H9 (cell line): ENCODE data around the gene SELPLG. TPM values are rescaled to one million over a fixed set of nuclear protein-coding genes. Genes with fewer than 3 reads are reported as not detected.
A peak's percentile ranks its signal among the peaks of the same experiment; 100 is the strongest.

Experiments used
- DNase-seq: peaks from one replicate; pipeline ENCODE4 v3.0.0-alpha.2; 2017
- H2AFZ ChIP-seq: one replicate; pipeline ENCODE4 v1.6.1; 2013; ENCODE audit warnings: mild to moderate bottlenecking, low read length, control low read depth, moderate library complexity
- H2AK5ac ChIP-seq: 2 replicates; pipeline ENCODE4 v1.6.1; 2013; ENCODE audit warnings: low read length, control low read depth, mixed read lengths; ENCODE audit not compliant: insufficient read length
- H2BK120ac ChIP-seq: one replicate; pipeline ENCODE4 v1.6.1; 2013; ENCODE audit warnings: low read depth, mild to moderate bottlenecking, low read length, control low read depth, inconsistent platforms; ENCODE audit not compliant: poor library complexity, severe bottlenecking
- H2BK12ac ChIP-seq: 2 replicates; pipeline ENCODE4 v1.6.1; 2013; ENCODE audit warnings: low read length, control low read depth, mixed read lengths, low read depth; ENCODE audit not compliant: insufficient read length
- H2BK15ac ChIP-seq: 2 replicates; pipeline ENCODE4 v1.6.1; 2013; ENCODE audit warnings: low read depth, low read length, control low read depth
- H2BK20ac ChIP-seq: one replicate; pipeline ENCODE4 v1.6.1; 2013; ENCODE audit warnings: low read depth, mild to moderate bottlenecking, low read length, control low read depth, inconsistent platforms; ENCODE audit not compliant: poor library complexity, severe bottlenecking
- H2BK5ac ChIP-seq: 2 replicates; pipeline ENCODE4 v1.6.1; 2013; ENCODE audit warnings: low read length, control low read depth, mixed read lengths; ENCODE audit not compliant: insufficient read length
- H3K14ac ChIP-seq: 2 replicates; pipeline ENCODE4 v1.6.1; 2013; ENCODE audit warnings: low read length, control low read depth; ENCODE audit not compliant: insufficient read depth
- H3K18ac ChIP-seq: 2 replicates; pipeline ENCODE4 v1.6.1; 2013; ENCODE audit warnings: low read depth, mild to moderate bottlenecking, mixed read lengths, low read length, control low read depth; ENCODE audit not compliant: insufficient read length
- H3K23ac ChIP-seq: 2 replicates; pipeline ENCODE4 v1.6.1; 2013; ENCODE audit warnings: low read length, control low read depth, mixed read lengths, low read depth; ENCODE audit not compliant: insufficient read length
- H3K23me2 ChIP-seq: 2 replicates; pipeline ENCODE4 v1.6.1; 2013; ENCODE audit warnings: low read depth, mild to moderate bottlenecking, mixed read lengths, low read length, control low read depth; ENCODE audit not compliant: insufficient read length, poor library complexity, severe bottlenecking
- H3K27ac ChIP-seq: 2 replicates; pipeline ENCODE4 v1.5.1; 2013; ENCODE audit warnings: low read length, control low read depth, mixed read lengths, low read depth; ENCODE audit not compliant: insufficient read length
- H3K27me3 ChIP-seq: 2 replicates; pipeline ENCODE4 v1.6.1; 2013; ENCODE audit warnings: low read length, control low read depth, inconsistent platforms; ENCODE audit not compliant: insufficient read depth
- H3K4ac ChIP-seq: 2 replicates; pipeline ENCODE4 v1.6.1; 2013; ENCODE audit warnings: low read depth, mild to moderate bottlenecking, control low read depth, inconsistent platforms, low read length, moderate library complexity
- H3K4me1 ChIP-seq: 2 replicates; pipeline ENCODE4 v1.6.1; 2013; ENCODE audit warnings: low read length, control low read depth, inconsistent platforms; ENCODE audit not compliant: insufficient read depth
- H3K4me2 ChIP-seq: 2 replicates; pipeline ENCODE4 v1.6.1; 2013; ENCODE audit warnings: low read length, control low read depth, mixed read lengths; ENCODE audit not compliant: insufficient read length, insufficient read depth
- H3K56ac ChIP-seq: 2 replicates; pipeline ENCODE4 v1.6.1; 2013; ENCODE audit warnings: low read depth, mild to moderate bottlenecking, mixed read lengths, low read length, control low read depth; ENCODE audit not compliant: insufficient read length
- H3K79me1 ChIP-seq: 2 replicates; pipeline ENCODE4 v1.6.1; 2013; ENCODE audit warnings: low read depth, mild to moderate bottlenecking, moderate library complexity, low read length, control low read depth, inconsistent platforms; ENCODE audit not compliant: insufficient read depth, poor library complexity, severe bottlenecking
- H3K79me2 ChIP-seq: 2 replicates; pipeline ENCODE4 v1.6.1; 2013; ENCODE audit warnings: low read length, control low read depth, inconsistent platforms; ENCODE audit not compliant: insufficient read depth
- H3K9ac ChIP-seq: 2 replicates; pipeline ENCODE4 v1.6.1; 2013; ENCODE audit warnings: low read length, control low read depth, mixed read lengths; ENCODE audit not compliant: insufficient read length; ENCODE audit errors: extremely low read depth
- H3K9me3 ChIP-seq: one replicate; pipeline ENCODE4 v1.6.1; 2013; ENCODE audit warnings: low read depth, low read length, inconsistent platforms; ENCODE audit not compliant: control insufficient read depth
- H3T11ph ChIP-seq: one replicate; pipeline ENCODE4 v1.6.1; 2013; ENCODE audit warnings: mild to moderate bottlenecking, low read length, control low read depth, inconsistent platforms
- H4K20me1 ChIP-seq: one replicate; pipeline ENCODE4 v1.6.1; 2013; ENCODE audit not compliant: control insufficient read depth, insufficient read length, insufficient read depth
- H4K5ac ChIP-seq: 2 replicates; pipeline ENCODE4 v1.6.1; 2013; ENCODE audit warnings: low read depth, mild to moderate bottlenecking, mixed read lengths, low read length, control low read depth; ENCODE audit not compliant: insufficient read length
- H4K8ac ChIP-seq: replicated peaks from 2 replicates; pipeline ENCODE4 v1.6.1; 2013; ENCODE audit warnings: low read length, control low read depth, mixed read lengths, low read depth; ENCODE audit not compliant: insufficient read length
- H4K91ac ChIP-seq: 2 replicates; pipeline ENCODE4 v1.6.1; 2013; ENCODE audit warnings: low read depth, mild to moderate bottlenecking, moderate library complexity, mixed read lengths, low read length, control low read depth; ENCODE audit not compliant: insufficient read length
- H3K27ac Mint-ChIP-seq, 3 experiments: 2 replicates in 2 of 3; 3 replicates in 1 of 3; pipeline ENCODE4 v1.8.0; 2020 to 2021; ENCODE audit warnings: mixed read lengths in 3 of 3, mild to moderate bottlenecking in 1 of 3, moderate library complexity in 1 of 3
- H3K27me3 Mint-ChIP-seq: 2 replicates; pipeline ENCODE4 v1.8.0; 2021; ENCODE audit warnings: low read depth, mild to moderate bottlenecking, moderate library complexity, mixed read lengths
- H3K36me3 Mint-ChIP-seq, 3 experiments: 2 replicates in 2 of 3; 3 replicates in 1 of 3; pipeline ENCODE4 v1.8.0; 2020 to 2021; ENCODE audit warnings: low read depth in 3 of 3, mixed read lengths in 3 of 3; ENCODE audit not compliant: insufficient read depth in 1 of 3
- H3K4me1 Mint-ChIP-seq, 2 experiments: 2 replicates each; pipeline ENCODE4 v1.8.0; 2020; ENCODE audit warnings: mixed read lengths in 2 of 2
- H3K4me3 Mint-ChIP-seq, 2 experiments: 2 replicates in 1 of 2; 3 replicates in 1 of 2; pipeline ENCODE4 v1.8.0; 2020 to 2021; ENCODE audit warnings: mild to moderate bottlenecking in 2 of 2, mixed read lengths in 2 of 2, moderate library complexity in 1 of 2
- H3K9me3 Mint-ChIP-seq, 2 experiments: 2 replicates in 1 of 2; 3 replicates in 1 of 2; pipeline ENCODE4 v1.8.0; 2020; ENCODE audit warnings: mild to moderate bottlenecking in 2 of 2, mixed read lengths in 2 of 2, moderate library complexity in 1 of 2
- CTCF ChIP-seq: fragments of 200-600 bp; sonication (generic); conservative IDR thresholded peaks from 3 replicates; pipeline ENCODE4 v1.8.0; 2021; ENCODE audit warnings: antibody characterized with exemption, mild to moderate bottlenecking
- WGBS: extraction: QIAGEN DNeasy Blood & Tissue Kit; methylation state at CpG from one replicate; pipeline ENCODE4 v1.1.7; 2013; ENCODE audit warnings: missing lambda C conversion rate, low lambda C conversion rate, mixed read lengths; ENCODE audit not compliant: insufficient read length; ENCODE audit errors: extremely low coverage; 5-methylcytosine and 5-hydroxymethylcytosine counted together
- total RNA-seq: library from RNA; stranded (reverse); gene quantifications from 2 replicates; pipeline ENCODE4 v1.2.1, GENCODE V29; 2021

Gene SELPLG
- total RNA-seq, 1 experiment from 2014 or later: 0.15 TPM

GRCh38 chr12:108646600-108647579, 13.2 kb upstream of the SELPLG start:
- Histone ChIP-seq H4K20me1 (no peaks in the 10 kb centered on the region), H2AFZ (no peak overlapping the region), H3K79me1 (no peaks in the 10 kb centered on the region), H3K9me3 (no peaks in the 10 kb centered on the region), H3K79me2 (no peaks in the 10 kb centered on the region), H3K23me2 (no peaks in the 10 kb centered on the region), H4K8ac (no peak overlapping the region), H2BK5ac (no peak overlapping the region), H4K91ac (no peak overlapping the region), H3K9ac (no peak overlapping the region), H2BK12ac (no peak overlapping the region), H3K4me1 (no peaks in the 10 kb centered on the region; the same call in 1 of the 2 replicates), H4K5ac (no peak overlapping the region), H3K14ac (no peak overlapping the region), H2BK20ac (no peak overlapping the region), H3K27me3 (no peaks in the 10 kb centered on the region), H3K18ac (no peak overlapping the region), H2BK120ac (no peak overlapping the region), H2BK15ac (no peak overlapping the region), H2AK5ac (no peak overlapping the region), H3T11ph (no peak overlapping the region), H3K4me2 (no peak overlapping the region), H3K56ac (no peak overlapping the region), H3K23ac (no peak overlapping the region), H3K27ac (no peak overlapping the region), H3K4ac (no peak overlapping the region)
- Mint-ChIP-seq H3K36me3 (peaks cover 22 to 78% (median 52%) of the 10 kb centered on the region in 3 experiments; a peak in 6 of 7 replicates), H3K4me1 (peaks cover 7 to 15% of the 10 kb centered on the region in 2 experiments), H3K27ac (peak overlapping the region; percentile 40 to 94 (median 58); a peak in 3 of 7 replicates), H3K9me3 (no peaks in the 10 kb centered on the region), H3K27me3 (no peaks in the 10 kb centered on the region), H3K4me3 (no peak overlapping the region)
- peak; percentile 27 for DNase-seq
- peak; percentile 32; the same call in 2 of the 3 replicates for TF ChIP-seq CTCF
- no CpG with 5 or more reads among the region's 10 CpGs for WGBS
